Neural cell (in vitro differentiated cells): ENCODE results near the gene DNAAF1. TPM values are rescaled to one million over a fixed set of nuclear protein-coding genes. Genes with fewer than 3 reads are reported as not detected.

Source experiments
- H2AFZ ChIP-seq: fragments of 200-600, 300-800 bp; sonication (generic), shearing (Covaris generic); 2 replicates; pipeline ENCODE4 v1.6.0; 2014; ENCODE audit warnings: low read depth, mild to moderate bottlenecking, antibody characterized with exemption, low read length, moderate library complexity
- H3F3A ChIP-seq: fragments of 200-600 bp; shearing (Covaris generic); 2 replicates; pipeline ENCODE4 v1.6.1; 2016; ENCODE audit warnings: mild to moderate bottlenecking, moderate library complexity, mixed read lengths, antibody characterized with exemption, low read length; ENCODE audit not compliant: insufficient read depth, poor library complexity, severe bottlenecking
- H3K27ac ChIP-seq: fragments of 200-600, 300-800 bp; sonication (generic), shearing (Covaris generic); 2 replicates; pipeline ENCODE4 v1.5.1; 2014; ENCODE audit warnings: mild to moderate bottlenecking, low read length, moderate library complexity
- H3K27me3 ChIP-seq: fragments of 300-800, 200-600 bp; sonication (generic), shearing (Covaris generic); 2 replicates; pipeline ENCODE4 v1.6.0; 2014; ENCODE audit warnings: mild to moderate bottlenecking, low read depth, low read length, moderate library complexity; ENCODE audit not compliant: insufficient read depth
- H3K36me3 ChIP-seq: fragments of 300-800, 200-600 bp; sonication (generic), shearing (Covaris generic); 2 replicates; pipeline ENCODE4 v1.5.1; 2014; ENCODE audit warnings: mild to moderate bottlenecking, antibody characterized with exemption, low read length, moderate library complexity; ENCODE audit not compliant: insufficient read depth
- H3K4me2 ChIP-seq: fragments of 300-800, 200-600 bp; sonication (generic), shearing (Covaris generic); 2 replicates; pipeline ENCODE4 v1.6.0; 2014; ENCODE audit warnings: mild to moderate bottlenecking, low read length
- H3K4me3 ChIP-seq: fragments of 300-800, 200-600 bp; sonication (generic), shearing (Covaris generic); 2 replicates; pipeline ENCODE4 v1.5.1; 2014; ENCODE audit warnings: mild to moderate bottlenecking, low read length, moderate library complexity
- H3K79me2 ChIP-seq: fragments of 200-600 bp; shearing (Covaris generic); replicated peaks from 2 replicates; pipeline ENCODE4 v1.6.0; 2014; ENCODE audit warnings: mild to moderate bottlenecking, low read length, moderate library complexity; ENCODE audit not compliant: insufficient read depth
- H3K9ac ChIP-seq: fragments of 300-800, 200-600 bp; sonication (generic), shearing (Covaris generic); 2 replicates; pipeline ENCODE4 v1.6.1; 2016; ENCODE audit warnings: mild to moderate bottlenecking, low read length, mixed read lengths
- H3K9me2 ChIP-seq: fragments of 200-600 bp; shearing (Covaris generic); 2 replicates; pipeline ENCODE4 v1.6.1; 2016; ENCODE audit warnings: mild to moderate bottlenecking, low read length, mixed read lengths; ENCODE audit not compliant: insufficient read depth
- H3K9me3 ChIP-seq: fragments of 200-600, 300-800 bp; sonication (generic), shearing (Covaris generic); 2 replicates; pipeline ENCODE4 v1.6.1; 2016; ENCODE audit warnings: mild to moderate bottlenecking, mixed run types, low read length, moderate library complexity, mixed read lengths
- H4K20me1 ChIP-seq: fragments of 200-600 bp; shearing (Covaris generic); 2 replicates; pipeline ENCODE4 v1.6.1; 2016; ENCODE audit warnings: mild to moderate bottlenecking, mixed run types; ENCODE audit not compliant: insufficient read depth
- EP300 ChIP-seq: fragments of 450-650 bp; conservative IDR thresholded peaks from 2 replicates; pipeline ENCODE4 v1.6.1; 2014; ENCODE audit warnings: antibody characterized with exemption, mild to moderate bottlenecking, moderate library complexity; ENCODE audit not compliant: poor library complexity, severe bottlenecking
- EZH2 ChIP-seq: fragments of 200-600, 300-800 bp; shearing (Covaris generic), sonication (generic); IDR thresholded peaks from 2 replicates; pipeline ENCODE4 v1.6.1; 2014; ENCODE audit warnings: antibody characterized with exemption, low read length, borderline replicate concordance, mild to moderate bottlenecking; ENCODE audit not compliant: insufficient read depth, poor library complexity, severe bottlenecking
- MXI1 ChIP-seq: fragments of 450-650 bp; conservative IDR thresholded peaks from 2 replicates; pipeline ENCODE4 v1.6.1; 2014; ENCODE audit warnings: antibody characterized with exemption, mild to moderate bottlenecking; ENCODE audit not compliant: poor library complexity, severe bottlenecking
- POLR2AphosphoS5 ChIP-seq: IDR thresholded peaks from 2 replicates; pipeline ENCODE4 v1.6.1; 2012
- RAD21 ChIP-seq: fragments of 450-650 bp; conservative IDR thresholded peaks from 2 replicates; pipeline ENCODE4 v1.6.1; 2014; ENCODE audit warnings: antibody characterized with exemption, mild to moderate bottlenecking, moderate library complexity
- SMC3 ChIP-seq: fragments of 450-650 bp; conservative IDR thresholded peaks from 2 replicates; pipeline ENCODE4 v1.6.1; 2014; ENCODE audit warnings: antibody characterized with exemption, mild to moderate bottlenecking, moderate library complexity; ENCODE audit not compliant: poor library complexity
- TAF1 ChIP-seq: IDR thresholded peaks from 2 replicates; pipeline ENCODE4 v1.6.1; 2012; ENCODE audit warnings: low read depth
- polyA plus RNA-seq: library from polyadenylated mRNA; depleted of rRNA; stranded (reverse); fragments of >200 nt; gene quantifications from 2 replicates; pipeline ENCODE4 v1.2.3, GENCODE V29; 2014
- TF ChIP-seq, protein P1 (sequence below): IDR thresholded peaks from 2 replicates; pipeline ENCODE4 v1.6.1; 2012; ENCODE audit warnings: borderline replicate concordance
- TF ChIP-seq, protein P2 (sequence below): fragments of 450-650 bp; IDR thresholded peaks from 2 replicates; pipeline ENCODE4 v1.5.1; 2014; ENCODE audit warnings: antibody characterized with exemption, mild to moderate bottlenecking, moderate library complexity; ENCODE audit not compliant: poor library complexity, severe bottlenecking

The DNAAF1 gene
- polyA plus RNA-seq, 1 donor from 2014 or later: 0.71 TPM

- Histone ChIP-seq H2AFZ (peak overlapping the region; percentile 83), H3K4me2 (peak overlapping the region; percentile 94), H3K36me3 (peaks cover 4% of the 10 kb centered on the region), H3K9me3 (no peaks in the 10 kb centered on the region), H3K4me3 (peak overlapping the region; percentile 100), H3F3A (no peaks in the 10 kb centered on the region), H3K27ac (peak overlapping the region; percentile 88), H3K79me2 (peaks cover 45% of the 10 kb centered on the region), H4K20me1 (no peaks in the 10 kb centered on the region), H3K27me3 (no peaks in the 10 kb centered on the region), H3K9ac (peak overlapping the region; percentile 89), H3K9me2 (no peaks in the 10 kb centered on the region)
- no peak for TF ChIP-seq SMC3
- TF ChIP-seq, protein P1, sequence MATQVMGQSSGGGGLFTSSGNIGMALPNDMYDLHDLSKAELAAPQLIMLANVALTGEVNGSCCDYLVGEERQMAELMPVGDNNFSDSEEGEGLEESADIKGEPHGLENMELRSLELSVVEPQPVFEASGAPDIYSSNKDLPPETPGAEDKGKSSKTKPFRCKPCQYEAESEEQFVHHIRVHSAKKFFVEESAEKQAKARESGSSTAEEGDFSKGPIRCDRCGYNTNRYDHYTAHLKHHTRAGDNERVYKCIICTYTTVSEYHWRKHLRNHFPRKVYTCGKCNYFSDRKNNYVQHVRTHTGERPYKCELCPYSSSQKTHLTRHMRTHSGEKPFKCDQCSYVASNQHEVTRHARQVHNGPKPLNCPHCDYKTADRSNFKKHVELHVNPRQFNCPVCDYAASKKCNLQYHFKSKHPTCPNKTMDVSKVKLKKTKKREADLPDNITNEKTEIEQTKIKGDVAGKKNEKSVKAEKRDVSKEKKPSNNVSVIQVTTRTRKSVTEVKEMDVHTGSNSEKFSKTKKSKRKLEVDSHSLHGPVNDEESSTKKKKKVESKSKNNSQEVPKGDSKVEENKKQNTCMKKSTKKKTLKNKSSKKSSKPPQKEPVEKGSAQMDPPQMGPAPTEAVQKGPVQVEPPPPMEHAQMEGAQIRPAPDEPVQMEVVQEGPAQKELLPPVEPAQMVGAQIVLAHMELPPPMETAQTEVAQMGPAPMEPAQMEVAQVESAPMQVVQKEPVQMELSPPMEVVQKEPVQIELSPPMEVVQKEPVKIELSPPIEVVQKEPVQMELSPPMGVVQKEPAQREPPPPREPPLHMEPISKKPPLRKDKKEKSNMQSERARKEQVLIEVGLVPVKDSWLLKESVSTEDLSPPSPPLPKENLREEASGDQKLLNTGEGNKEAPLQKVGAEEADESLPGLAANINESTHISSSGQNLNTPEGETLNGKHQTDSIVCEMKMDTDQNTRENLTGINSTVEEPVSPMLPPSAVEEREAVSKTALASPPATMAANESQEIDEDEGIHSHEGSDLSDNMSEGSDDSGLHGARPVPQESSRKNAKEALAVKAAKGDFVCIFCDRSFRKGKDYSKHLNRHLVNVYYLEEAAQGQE: peak; percentile 19
These were observed 29.0 kb upstream of the DNAAF1 start for GRCh38 chr16:84115919-84116719.

DNA sequence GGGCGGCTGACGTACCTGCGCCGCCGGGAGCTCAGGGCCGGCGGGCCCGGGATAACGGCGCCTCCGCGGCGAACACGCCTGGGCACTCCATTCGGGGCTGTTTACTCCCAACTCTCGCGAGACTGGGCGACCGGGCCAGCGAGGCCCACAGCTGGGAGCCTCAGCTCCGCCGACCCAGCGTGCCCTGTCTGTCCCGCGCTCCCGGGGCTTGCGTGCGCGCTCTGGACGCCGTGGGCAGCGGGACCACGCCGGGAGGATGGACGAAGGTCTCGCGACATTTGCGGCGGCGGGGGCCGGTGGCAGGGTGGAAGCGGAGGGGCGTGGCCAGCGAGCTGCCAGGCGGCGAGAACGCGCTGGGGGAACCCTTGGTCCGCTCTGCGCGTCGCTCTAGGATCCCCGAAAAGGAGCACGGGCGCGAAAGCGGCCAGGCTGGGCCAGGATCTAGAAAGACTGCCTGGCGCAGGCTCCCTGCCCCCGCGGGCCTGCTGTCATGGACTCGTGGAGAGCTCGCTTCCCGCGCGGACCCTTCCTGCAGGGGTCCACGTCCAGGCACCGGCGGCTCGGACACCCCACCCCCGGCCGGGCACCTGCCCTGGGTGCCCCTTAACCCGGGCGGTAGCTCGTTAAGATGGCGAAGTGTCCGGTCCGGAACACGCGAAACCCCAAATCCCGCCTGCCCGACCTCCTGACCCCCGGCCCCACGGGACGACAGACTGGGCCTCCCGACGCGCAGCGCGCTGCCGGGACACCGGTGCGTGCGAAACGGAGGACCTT is 28.2 kb upstream of the DNAAF1 start, which contains the start of gene MBTPS1:
MBTPS1 (minus strand) TSS at position 223 of the 774 bp plus-strand sequence. CDS start 15,159 bp downstream, outside the sequence.
- peak within 1 kb of the TSS; percentile 100 for H3K4me3 ChIP-seq
- H3F3A ChIP-seq: no peaks in the 10 kb centered on the region
- peak within 1 kb of the TSS; percentile 83 for H2AFZ ChIP-seq
- TF ChIP-seq, protein P1: peak; percentile 45
- peak; percentile 13 for TF ChIP-seq RAD21
- peak; percentile 92 for TF ChIP-seq POLR2AphosphoS5
- peak; percentile 63 for TF ChIP-seq EP300
- TF ChIP-seq MXI1: peak; percentile 80
- TF ChIP-seq, protein P2, sequence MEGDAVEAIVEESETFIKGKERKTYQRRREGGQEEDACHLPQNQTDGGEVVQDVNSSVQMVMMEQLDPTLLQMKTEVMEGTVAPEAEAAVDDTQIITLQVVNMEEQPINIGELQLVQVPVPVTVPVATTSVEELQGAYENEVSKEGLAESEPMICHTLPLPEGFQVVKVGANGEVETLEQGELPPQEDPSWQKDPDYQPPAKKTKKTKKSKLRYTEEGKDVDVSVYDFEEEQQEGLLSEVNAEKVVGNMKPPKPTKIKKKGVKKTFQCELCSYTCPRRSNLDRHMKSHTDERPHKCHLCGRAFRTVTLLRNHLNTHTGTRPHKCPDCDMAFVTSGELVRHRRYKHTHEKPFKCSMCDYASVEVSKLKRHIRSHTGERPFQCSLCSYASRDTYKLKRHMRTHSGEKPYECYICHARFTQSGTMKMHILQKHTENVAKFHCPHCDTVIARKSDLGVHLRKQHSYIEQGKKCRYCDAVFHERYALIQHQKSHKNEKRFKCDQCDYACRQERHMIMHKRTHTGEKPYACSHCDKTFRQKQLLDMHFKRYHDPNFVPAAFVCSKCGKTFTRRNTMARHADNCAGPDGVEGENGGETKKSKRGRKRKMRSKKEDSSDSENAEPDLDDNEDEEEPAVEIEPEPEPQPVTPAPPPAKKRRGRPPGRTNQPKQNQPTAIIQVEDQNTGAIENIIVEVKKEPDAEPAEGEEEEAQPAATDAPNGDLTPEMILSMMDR: peak; percentile 63
- no peak for TF ChIP-seq EZH2
- TF ChIP-seq TAF1: peak; percentile 88
- TF ChIP-seq SMC3: peak; percentile 26
- peak within 1 kb of the TSS; percentile 89 for H3K9ac ChIP-seq
- H3K9me2 ChIP-seq: no peaks in the 10 kb centered on the region
- H3K27me3 ChIP-seq: no peaks in the 10 kb centered on the region
- H3K27ac ChIP-seq: peak within 1 kb of the TSS; percentile 88
- H3K79me2 ChIP-seq: peaks cover 38% of the 10 kb centered on the region
- H3K4me2 ChIP-seq: peak within 1 kb of the TSS; percentile 94
- H4K20me1 ChIP-seq: no peaks in the 10 kb centered on the region
- no peaks in the 10 kb centered on the region for H3K9me3 ChIP-seq
- H3K36me3 ChIP-seq: peaks cover 4% of the 10 kb centered on the region
